HG03039 (cell line): ENCODE data around the gene SHD.
"Not testable (repeated sequence)": the region's sequence is repeated elsewhere in the genome, so short reads cannot be mapped to it uniquely, and the experiment has no call there.

Source experiments
- ATAC-seq: cut with Tn5 transposase; IDR thresholded peaks from one replicate; pipeline ENCODE4 v1.9.1; 2021; ENCODE audit warnings: mild to moderate bottlenecking, moderate library complexity; ENCODE audit not compliant: unreplicated experiment

The SHD gene

GRCh38 chr19:4326215-4326836, 47.3 kb downstream of the SHD start:
- ATAC-seq: no peak

GRCh38 chr19:4326837-4327251, 47.8 kb downstream of the SHD start:
- no peak for ATAC-seq

- ATAC-seq: no peak
Measured at GRCh38 chr19:4327252-4327876, 48.3 kb downstream of the SHD start.

GRCh38 chr19:4327877-4328242, 48.8 kb downstream of the SHD start:
- ATAC-seq: no peak

- peak; percentile 76 for ATAC-seq
Measured at GRCh38 chr19:4328243-4328990, 49.4 kb downstream of the SHD start.

- not testable (repeated sequence) for ATAC-seq
Measured at GRCh38 chr19:4328991-4329681, 50.1 kb downstream of the SHD start.

- no peak for ATAC-seq
Measured at GRCh38 chr19:4329858-4330257, 50.8 kb downstream of the SHD start.

GRCh38 chr19:4334929-4335570, 56.0 kb downstream of the SHD start:
- no peak for ATAC-seq

GRCh38 chr19:4337906-4338440, 58.9 kb downstream of the SHD start:
- no peak for ATAC-seq

- ATAC-seq: no peak
Measured at GRCh38 chr19:4338441-4339355, 59.6 kb downstream of the SHD start, which contains the start of gene STAP2. Gene STAP2, minus strand, starts transcription at chr19:4338827. Its CDS starts 74 bp downstream, at chr19:4338753.
